Stimulated activated CD8-positive, alpha-beta memory T cell treated with anti-CD3 and anti-CD28 coated beads, Interleukin-12 subunit alpha, Interleukin-12 subunit beta, amount 100 ng/mL, for 4 hours (primary cell): Measurements from ENCODE around the gene NCDN.

Experiments
- DNase-seq: peaks from one replicate; pipeline ENCODE4 v3.0.0-alpha.2; 2020; ENCODE audit warnings: low read depth

Gene NCDN

GRCh38 chr1:35554266-35555211 is 3.1 kb upstream of the NCDN start:
- DNase-seq, result no peak

GRCh38 chr1:35555212-35555584 is 2.4 kb upstream of the NCDN start:
- DNase-seq, result no peak

GRCh38 chr1:35555601-35556477 is 1.8 kb upstream of the NCDN start:
- no peak for DNase-seq

GRCh38 chr1:35556484-35557117 is 998 bp upstream of the NCDN start:
- no peak for DNase-seq

- DNase-seq, result no peak
Observed at GRCh38 chr1:35557118-35557610, 435 bp upstream of the NCDN start, which contains the start of gene KIAA0319L. Gene KIAA0319L (minus strand): TSS chr1:35557403. CDS start chr1:35554491, 2,912 bp downstream.

- no peak for DNase-seq
Observed at GRCh38 chr1:35558374-35559316, 1.0 kb downstream of the NCDN start.

GRCh38 chr1:35559317-35559944 is 1.8 kb downstream of the NCDN start:
- DNase-seq, result no peak

GRCh38 chr1:35560256-35561225 is 2.9 kb downstream of the NCDN start:
- DNase-seq, result no peak

- DNase-seq, result no peak
Observed at GRCh38 chr1:35561297-35561971, 3.8 kb downstream of the NCDN start.

GRCh38 chr1:35561972-35562680 is 4.5 kb downstream of the NCDN start:
- no peak for DNase-seq

GRCh38 chr1:35563166-35563565 is 5.6 kb downstream of the NCDN start:
- DNase-seq, result no peak

- peak; percentile 50 for DNase-seq
Observed at GRCh38 chr1:35564037-35564883, 6.7 kb downstream of the NCDN start.

- no peak for DNase-seq
Observed at GRCh38 chr1:35564884-35565741, 7.5 kb downstream of the NCDN start.

- no peak for DNase-seq
Observed at GRCh38 chr1:35565742-35566133, 8.1 kb downstream of the NCDN start.

- no peak for DNase-seq
Observed at GRCh38 chr1:35567947-35568558, 10.5 kb downstream of the NCDN start.

- DNase-seq, result no peak
Observed at GRCh38 chr1:35568975-35569395, 11.4 kb downstream of the NCDN start.
